PFSK-1 (cell line): Measurements from ENCODE around the gene LOXHD1.

Experiments used
- FOXP2 ChIP-seq: optimal IDR thresholded peaks from 2 replicates; pipeline ENCODE3; 2011; ENCODE audit warnings: borderline replicate concordance, control low read depth, inconsistent platforms; ENCODE audit not compliant: insufficient read depth; ENCODE audit errors: extremely low read length, extremely low read depth
- POLR2AphosphoS5 ChIP-seq: IDR thresholded peaks from 2 replicates; pipeline ENCODE4 v1.6.1; 2012; ENCODE audit warnings: low read depth, mild to moderate bottlenecking, control low read depth, low read length, moderate library complexity
- SIN3A ChIP-seq: IDR thresholded peaks from 2 replicates; pipeline ENCODE4 v1.6.1; 2012; ENCODE audit warnings: mild to moderate bottlenecking, low read length, moderate library complexity, borderline replicate concordance; ENCODE audit not compliant: insufficient read depth
- TAF1 ChIP-seq: IDR thresholded peaks from 2 replicates; pipeline ENCODE4 v1.6.1; 2012; ENCODE audit warnings: low read length, control low read depth, borderline replicate concordance; ENCODE audit not compliant: insufficient read depth
- TF ChIP-seq, protein P1 (sequence below), 2 experiments: IDR thresholded peaks; 2 replicates each; pipeline versions ENCODE4 v1.6.1 to v1.8.0; 2011 to 2012; ENCODE audit warnings: low read depth in 2 of 2, low read length in 2 of 2, control low read depth in 1 of 2, inconsistent platforms in 1 of 2, mild to moderate bottlenecking in 1 of 2, moderate library complexity in 1 of 2; ENCODE audit not compliant: insufficient read depth in 1 of 2

LOXHD1 gene

DNA sequence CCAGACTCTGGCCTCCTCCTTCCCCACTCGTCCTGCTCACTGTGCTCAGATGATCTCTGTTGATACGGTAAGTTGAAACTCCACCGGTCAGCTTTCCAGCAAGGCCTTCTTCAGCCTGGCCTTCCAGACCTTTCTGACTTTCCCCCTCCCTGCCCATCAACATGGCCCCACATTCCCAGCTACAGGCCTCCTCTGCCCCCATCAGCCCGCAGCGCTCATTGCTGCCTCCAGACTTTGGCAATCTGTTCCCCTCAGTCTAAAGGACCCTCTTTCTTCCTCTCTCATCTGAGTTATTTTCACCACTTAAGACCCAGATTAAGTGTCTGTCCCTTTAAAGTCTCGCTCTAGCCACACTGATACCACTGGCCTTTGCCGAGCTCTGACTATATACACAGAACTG, 10.6 kb downstream of the LOXHD1 start:
- no peak for TF ChIP-seq FOXP2
- TF ChIP-seq SIN3A: no peak
- TF ChIP-seq TAF1: no peak
- TF ChIP-seq POLR2AphosphoS5: no peak
- TF ChIP-seq, protein P1, sequence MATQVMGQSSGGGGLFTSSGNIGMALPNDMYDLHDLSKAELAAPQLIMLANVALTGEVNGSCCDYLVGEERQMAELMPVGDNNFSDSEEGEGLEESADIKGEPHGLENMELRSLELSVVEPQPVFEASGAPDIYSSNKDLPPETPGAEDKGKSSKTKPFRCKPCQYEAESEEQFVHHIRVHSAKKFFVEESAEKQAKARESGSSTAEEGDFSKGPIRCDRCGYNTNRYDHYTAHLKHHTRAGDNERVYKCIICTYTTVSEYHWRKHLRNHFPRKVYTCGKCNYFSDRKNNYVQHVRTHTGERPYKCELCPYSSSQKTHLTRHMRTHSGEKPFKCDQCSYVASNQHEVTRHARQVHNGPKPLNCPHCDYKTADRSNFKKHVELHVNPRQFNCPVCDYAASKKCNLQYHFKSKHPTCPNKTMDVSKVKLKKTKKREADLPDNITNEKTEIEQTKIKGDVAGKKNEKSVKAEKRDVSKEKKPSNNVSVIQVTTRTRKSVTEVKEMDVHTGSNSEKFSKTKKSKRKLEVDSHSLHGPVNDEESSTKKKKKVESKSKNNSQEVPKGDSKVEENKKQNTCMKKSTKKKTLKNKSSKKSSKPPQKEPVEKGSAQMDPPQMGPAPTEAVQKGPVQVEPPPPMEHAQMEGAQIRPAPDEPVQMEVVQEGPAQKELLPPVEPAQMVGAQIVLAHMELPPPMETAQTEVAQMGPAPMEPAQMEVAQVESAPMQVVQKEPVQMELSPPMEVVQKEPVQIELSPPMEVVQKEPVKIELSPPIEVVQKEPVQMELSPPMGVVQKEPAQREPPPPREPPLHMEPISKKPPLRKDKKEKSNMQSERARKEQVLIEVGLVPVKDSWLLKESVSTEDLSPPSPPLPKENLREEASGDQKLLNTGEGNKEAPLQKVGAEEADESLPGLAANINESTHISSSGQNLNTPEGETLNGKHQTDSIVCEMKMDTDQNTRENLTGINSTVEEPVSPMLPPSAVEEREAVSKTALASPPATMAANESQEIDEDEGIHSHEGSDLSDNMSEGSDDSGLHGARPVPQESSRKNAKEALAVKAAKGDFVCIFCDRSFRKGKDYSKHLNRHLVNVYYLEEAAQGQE (IDR thresholded peaks at IDR 0.05; ENCODE audit: insufficient read depth in 1 of 2, low read depth in 2 of 2, low read length in 2 of 2): no peak

- TF ChIP-seq FOXP2: no peak
- TF ChIP-seq, protein P1 (IDR thresholded peaks at IDR 0.05; ENCODE audit: insufficient read depth in 1 of 2, low read depth in 2 of 2, low read length in 2 of 2): no peak
- no peak for TF ChIP-seq SIN3A
- TF ChIP-seq POLR2AphosphoS5: no peak
- TF ChIP-seq TAF1: no peak
Observed at GRCh38 chr18:46642561-46642960, 14.5 kb downstream of the LOXHD1 start.

DNA sequence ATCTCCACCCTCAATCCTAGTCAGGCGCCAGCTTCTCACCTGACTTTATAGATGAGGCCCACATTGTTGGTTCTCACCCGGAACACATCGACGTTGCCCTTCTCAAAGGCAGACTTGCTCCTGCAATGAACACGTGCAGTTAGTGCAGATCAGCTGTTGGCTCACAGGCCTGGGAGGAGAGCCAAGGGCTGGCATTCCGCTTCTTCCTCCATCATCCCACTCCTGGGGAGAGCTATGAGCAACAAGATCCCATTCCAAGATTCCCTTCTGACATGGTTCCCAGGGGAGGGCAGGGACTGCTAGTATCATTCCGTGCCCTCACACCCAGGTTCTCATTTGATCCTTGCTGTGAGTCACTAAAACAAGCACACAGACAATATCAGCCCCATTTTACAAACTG, 15.1 kb downstream of the LOXHD1 start:
- TF ChIP-seq SIN3A (no peak), TAF1 (no peak), FOXP2 (no peak), POLR2AphosphoS5 (no peak)
- TF ChIP-seq, protein P1 (IDR thresholded peaks at IDR 0.05; ENCODE audit: insufficient read depth in 1 of 2, low read depth in 2 of 2, low read length in 2 of 2): no peak

DNA sequence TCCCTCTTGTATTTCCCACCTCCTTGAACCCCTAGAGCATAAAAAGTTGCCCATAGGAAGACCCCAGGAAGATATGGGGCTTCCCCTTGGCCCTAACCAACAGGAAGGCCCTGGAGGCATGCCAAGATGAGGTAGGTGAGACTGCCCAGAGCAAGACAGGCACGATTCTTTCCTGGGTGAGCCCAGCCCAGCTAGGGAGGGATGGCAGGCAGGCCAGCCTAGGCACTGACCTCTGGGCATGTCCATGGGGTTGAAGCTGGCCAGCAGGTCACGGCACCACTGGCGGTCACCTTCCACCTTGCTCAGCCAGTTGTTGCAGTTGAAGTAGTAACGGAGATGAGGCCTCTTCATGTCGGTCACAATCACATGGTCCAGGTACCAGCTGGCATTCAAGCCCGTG, 17.6 kb downstream of the LOXHD1 start:
- no peak for TF ChIP-seq POLR2AphosphoS5
- no peak for TF ChIP-seq SIN3A
- TF ChIP-seq TAF1: no peak
- no peak for TF ChIP-seq FOXP2
- TF ChIP-seq, protein P1 (IDR thresholded peaks at IDR 0.05; ENCODE audit: insufficient read depth in 1 of 2, low read depth in 2 of 2, low read length in 2 of 2): no peak
